ENCODE measurements around the gene CAPN1. TPM values are rescaled to one million over a fixed set of nuclear protein-coding genes. Genes with fewer than 3 reads are reported as not detected.

Gene CAPN1
- total RNA-seq, 1 donor from 2014 or later, result 24.3 TPM

DNA sequence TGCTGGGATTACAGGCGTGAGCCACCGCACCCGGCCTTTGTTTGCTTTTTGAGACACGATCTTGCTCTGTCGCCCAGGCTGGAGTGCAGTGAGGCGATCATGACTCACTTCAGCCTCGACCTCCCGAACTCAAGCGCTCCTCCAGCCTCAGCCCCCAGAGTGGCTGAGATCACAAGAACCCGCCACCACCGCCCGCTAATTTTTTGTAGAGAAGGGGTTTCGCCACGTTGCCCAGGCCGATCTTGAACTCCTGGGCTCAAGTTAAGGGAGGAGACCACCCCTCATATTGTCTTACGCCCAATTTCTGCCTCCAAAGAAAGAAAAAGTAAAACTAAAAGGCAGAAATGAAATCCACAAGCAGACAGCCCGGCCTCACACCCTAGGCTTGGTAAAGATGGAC lies 78.6 kb downstream of the CAPN1 start:
- no peaks in the 10 kb centered on the region for H4K20me1 ChIP-seq (ENCODE audit: low read depth)
- no peaks in the 10 kb centered on the region for H3K9me3 ChIP-seq (ENCODE audit: low read depth)
- peaks cover 9% of the 10 kb centered on the region for H3K36me3 Mint-ChIP-seq
- no peaks in the 10 kb centered on the region for H3K36me3 ChIP-seq
- H3K79me2 ChIP-seq (ENCODE audit: low read depth), result peaks cover 35% of the 10 kb centered on the region
- H3K4me3 ChIP-seq, result no peak overlapping the region
- no peak overlapping the region for H2AFZ ChIP-seq (replicated peaks)
- peak overlapping the region; percentile 91 for H3K4me3 Mint-ChIP-seq
- H3K9me3 Mint-ChIP-seq, result no peaks in the 10 kb centered on the region
- DNase-seq (ENCODE audit: low spot score), result no peak
- peaks cover 20% of the 10 kb centered on the region for H3F3A ChIP-seq (ENCODE audit: low read depth)
- H3K4me2 ChIP-seq, result no peak overlapping the region
- H3K27me3 Mint-ChIP-seq (ENCODE audit: insufficient read depth, low read depth), result peaks cover 2% of the 10 kb centered on the region
- peaks cover 24% of the 10 kb centered on the region for H3K4me1 Mint-ChIP-seq
- H3K27me3 ChIP-seq, result no peaks in the 10 kb centered on the region
- no peak overlapping the region for H3K27ac Mint-ChIP-seq
- TF ChIP-seq EZH2 (IDR thresholded peaks at IDR 0.05), result no peak
- TF ChIP-seq, protein P1, sequence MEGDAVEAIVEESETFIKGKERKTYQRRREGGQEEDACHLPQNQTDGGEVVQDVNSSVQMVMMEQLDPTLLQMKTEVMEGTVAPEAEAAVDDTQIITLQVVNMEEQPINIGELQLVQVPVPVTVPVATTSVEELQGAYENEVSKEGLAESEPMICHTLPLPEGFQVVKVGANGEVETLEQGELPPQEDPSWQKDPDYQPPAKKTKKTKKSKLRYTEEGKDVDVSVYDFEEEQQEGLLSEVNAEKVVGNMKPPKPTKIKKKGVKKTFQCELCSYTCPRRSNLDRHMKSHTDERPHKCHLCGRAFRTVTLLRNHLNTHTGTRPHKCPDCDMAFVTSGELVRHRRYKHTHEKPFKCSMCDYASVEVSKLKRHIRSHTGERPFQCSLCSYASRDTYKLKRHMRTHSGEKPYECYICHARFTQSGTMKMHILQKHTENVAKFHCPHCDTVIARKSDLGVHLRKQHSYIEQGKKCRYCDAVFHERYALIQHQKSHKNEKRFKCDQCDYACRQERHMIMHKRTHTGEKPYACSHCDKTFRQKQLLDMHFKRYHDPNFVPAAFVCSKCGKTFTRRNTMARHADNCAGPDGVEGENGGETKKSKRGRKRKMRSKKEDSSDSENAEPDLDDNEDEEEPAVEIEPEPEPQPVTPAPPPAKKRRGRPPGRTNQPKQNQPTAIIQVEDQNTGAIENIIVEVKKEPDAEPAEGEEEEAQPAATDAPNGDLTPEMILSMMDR (IDR thresholded peaks at IDR 0.05), result no peak
- TF ChIP-seq EZH2phosphoT487 (IDR thresholded peaks at IDR 0.05), result no peak
- no peak overlapping the region for H3K27ac ChIP-seq
- H3K9ac ChIP-seq, result no peak overlapping the region
- H3K4me1 ChIP-seq, result peaks cover 12% of the 10 kb centered on the region

DNA sequence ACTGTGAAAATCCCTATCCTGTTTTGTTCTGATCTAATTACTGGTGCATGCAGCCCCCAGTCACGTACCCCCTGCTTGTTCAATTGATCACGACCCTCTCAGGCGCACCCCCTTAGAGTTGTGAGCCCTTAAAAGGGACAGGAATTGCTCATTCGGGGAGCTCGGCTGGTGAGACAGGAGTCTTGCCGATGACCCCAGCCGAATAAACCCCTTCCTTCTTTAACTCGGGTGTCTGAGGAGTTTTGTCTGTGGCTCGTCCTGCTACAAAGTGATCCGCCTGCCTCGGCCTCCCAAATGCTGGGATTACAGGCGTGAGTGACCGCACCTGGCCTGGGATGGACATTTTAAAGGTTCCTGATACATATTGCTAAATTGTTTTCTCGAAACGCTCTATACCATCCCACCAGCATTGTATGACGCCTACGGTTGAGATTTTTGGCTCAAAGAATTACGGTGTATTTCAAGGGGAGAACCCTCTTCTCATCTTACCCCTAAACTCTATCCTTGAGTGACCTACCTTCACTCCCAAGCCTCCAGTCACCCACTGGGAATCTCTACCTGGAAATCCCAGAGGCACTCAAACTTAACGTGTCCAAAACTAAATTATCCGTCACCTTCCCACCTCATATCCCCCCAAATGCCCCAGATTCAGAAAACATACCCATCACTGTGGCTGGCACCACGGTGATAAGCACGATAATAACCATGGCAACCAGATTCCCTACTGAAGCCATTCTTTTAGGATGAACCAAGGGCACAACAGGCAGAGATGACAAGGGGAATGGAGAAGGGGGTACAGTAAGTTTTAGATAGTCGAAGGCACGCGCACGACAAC lies 79.2 kb downstream of the CAPN1 start:
- Histone ChIP-seq H3K27ac (no peak overlapping the region), H3K36me3 (no peaks in the 10 kb centered on the region), H3K9ac (peak overlapping the region; percentile 34), H3K9me3 (ENCODE audit: low read depth) (no peaks in the 10 kb centered on the region), H3K4me2 (peak overlapping the region; percentile 92), H3K4me3 (peak overlapping the region; percentile 81), H4K20me1 (ENCODE audit: low read depth) (peaks cover 1% of the 10 kb centered on the region), H3F3A (ENCODE audit: low read depth) (peaks cover 20% of the 10 kb centered on the region), H3K27me3 (no peaks in the 10 kb centered on the region), H3K4me1 (peaks cover 12% of the 10 kb centered on the region), H2AFZ (replicated peaks) (peak overlapping the region; percentile 84), H3K79me2 (ENCODE audit: low read depth) (peaks cover 41% of the 10 kb centered on the region)
- Mint-ChIP-seq H3K4me3 (peak overlapping the region; percentile 91), H3K27me3 (ENCODE audit: insufficient read depth, low read depth) (peaks cover 2% of the 10 kb centered on the region), H3K27ac (peak overlapping the region; percentile 67), H3K4me1 (peaks cover 24% of the 10 kb centered on the region), H3K36me3 (peaks cover 10% of the 10 kb centered on the region), H3K9me3 (no peaks in the 10 kb centered on the region)
- no peak for DNase-seq (ENCODE audit: low spot score)
- TF ChIP-seq EZH2phosphoT487 (IDR thresholded peaks at IDR 0.05) (no peak), EZH2 (IDR thresholded peaks at IDR 0.05) (no peak)
- TF ChIP-seq, protein P1 (IDR thresholded peaks at IDR 0.05), result no peak

Small RNA genes lying within 50 kb of the gene (small RNA-seq; reads per million reads assigned to genes)
- gene HIGD1AP10 (not detected), gene PDCL2P2 (not detected), gene RNU2-23P (0.68 reads per million, percentile 67 among the genes with 10 or more reads in this experiment)

Other genes with a start within 250 kb of the CAPN1 start
- 1.5 TPM in 1 of 2 replicates, not detected in the other for gene GPHA2, start 246.0 kb upstream of the CAPN1 start, total RNA-seq (ENCODE audit: low replicate concordance)
- 0.06 TPM in 1 of 2 replicates, not detected in the other for gene MAJIN, start 209.8 kb upstream of the CAPN1 start, total RNA-seq (ENCODE audit: low replicate concordance)
- gene BATF2, start 185.0 kb upstream of the CAPN1 start, total RNA-seq (ENCODE audit: low replicate concordance), result 0.28 TPM in 1 of 2 replicates, not detected in the other
- 171 and 287 TPM in 2 replicates for gene ARL2, start 167.8 kb upstream of the CAPN1 start, total RNA-seq (ENCODE audit: low replicate concordance)
- 10.7 and 16.8 TPM in 2 replicates for gene SNX15, start 154.5 kb upstream of the CAPN1 start, total RNA-seq (ENCODE audit: low replicate concordance)
- 3.0 and 13.2 TPM in 2 replicates for gene SAC3D1, start 140.7 kb upstream of the CAPN1 start, total RNA-seq (ENCODE audit: low replicate concordance)
- gene NAALADL1, start 123.4 kb upstream of the CAPN1 start, total RNA-seq (ENCODE audit: low replicate concordance), result 0.80 and 3.0 TPM in 2 replicates
- gene CDCA5, start 97.9 kb upstream of the CAPN1 start, total RNA-seq (ENCODE audit: low replicate concordance), result 46.7 and 57.3 TPM in 2 replicates
- 12.6 and 36.1 TPM in 2 replicates for gene ZFPL1, start 97.7 kb upstream of the CAPN1 start, total RNA-seq (ENCODE audit: low replicate concordance)
- 80.4 and 252 TPM in 2 replicates for gene VPS51, start 85.7 kb upstream of the CAPN1 start, total RNA-seq (ENCODE audit: low replicate concordance)
- gene TM7SF2, start 70.1 kb upstream of the CAPN1 start, total RNA-seq (ENCODE audit: low replicate concordance), result 36.1 and 109 TPM in 2 replicates
- gene ZNHIT2, start 64.2 kb upstream of the CAPN1 start, total RNA-seq (ENCODE audit: low replicate concordance), result 1.5 and 8.1 TPM in 2 replicates
- gene FAU, start 59.8 kb upstream of the CAPN1 start, total RNA-seq (ENCODE audit: low replicate concordance), result 227 and 288 TPM in 2 replicates
- gene MRPL49, start 59.6 kb upstream of the CAPN1 start, total RNA-seq (ENCODE audit: low replicate concordance), result 38.3 and 57.5 TPM in 2 replicates
- gene SYVN1, start 47.4 kb upstream of the CAPN1 start, total RNA-seq (ENCODE audit: low replicate concordance), result 7.2 and 12.0 TPM in 2 replicates
- gene SPDYC, start 11.7 kb upstream of the CAPN1 start, total RNA-seq (ENCODE audit: low replicate concordance), result not detected in 2 replicates
- gene POLA2, start 80.0 kb downstream of the CAPN1 start, total RNA-seq (ENCODE audit: low replicate concordance), result 33.3 and 47.7 TPM in 2 replicates
- gene CDC42EP2, start 132.9 kb downstream of the CAPN1 start, total RNA-seq (ENCODE audit: low replicate concordance), result 0.11 and 0.87 TPM in 2 replicates
- gene DPF2, start 151.9 kb downstream of the CAPN1 start, total RNA-seq (ENCODE audit: low replicate concordance), result 63.3 and 72.1 TPM in 2 replicates
- 2.5 and 4.3 TPM in 2 replicates for gene TIGD3, start 172.8 kb downstream of the CAPN1 start, total RNA-seq (ENCODE audit: low replicate concordance)
- 0.47 and 1.2 TPM in 2 replicates for gene SLC25A45, start 200.7 kb downstream of the CAPN1 start, total RNA-seq (ENCODE audit: low replicate concordance)
- gene FRMD8, start 204.7 kb downstream of the CAPN1 start, total RNA-seq (ENCODE audit: low replicate concordance), result 5.8 and 28.3 TPM in 2 replicates
- 2.8 and 4.0 TPM in 2 replicates for gene NEAT1, start 240.9 kb downstream of the CAPN1 start, total RNA-seq (ENCODE audit: low replicate concordance)